HepG2 (cell line): Measurements from ENCODE around the gene SETD1B. TPM values are rescaled to one million over a fixed set of nuclear protein-coding genes. Genes with fewer than 3 reads are reported as not detected.

ENCODE experiments used
- CSRNP1 ChIP-seq: sonication (generic); formaldehyde crosslinking; IDR thresholded peaks from 2 replicates; pipeline ENCODE4 v1.8.1; 2023; ENCODE audit warnings: mild to moderate bottlenecking, missing genetic modification reagents
- ELF3 ChIP-seq: IDR thresholded peaks from 2 replicates; pipeline ENCODE4 v1.6.1; 2016; ENCODE audit warnings: missing genetic modification reagents, missing compliant biosample characterization
- KLF13 ChIP-seq: sonication (generic); formaldehyde crosslinking; IDR thresholded peaks from 2 replicates; pipeline ENCODE4 v1.4.0; 2020; ENCODE audit warnings: mild to moderate bottlenecking, missing genetic modification reagents
- LCORL ChIP-seq, 2 experiments: fragments of 450-650 bp in 1 of 2; sonication (generic) in 1 of 2; formaldehyde crosslinking in 1 of 2; IDR thresholded peaks; 2 replicates each; pipeline versions ENCODE4 v1.5.0 to v1.6.1; 2017 to 2020; ENCODE audit warnings: antibody characterized with exemption in 1 of 2, missing genetic modification reagents in 1 of 2
- MXD3 ChIP-seq: IDR thresholded peaks from 2 replicates; pipeline ENCODE4 v1.6.1; 2016; ENCODE audit warnings: mild to moderate bottlenecking, missing biosample characterization, missing genetic modification reagents
- NFRKB ChIP-seq: fragments of 450-650 bp; IDR thresholded peaks from 2 replicates; pipeline ENCODE4 v1.6.1; 2017
- PAXIP1 ChIP-seq: sonication (generic); formaldehyde crosslinking; conservative IDR thresholded peaks from 2 replicates; pipeline ENCODE4 v1.4.0; 2020; ENCODE audit warnings: mild to moderate bottlenecking, missing genetic modification reagents, moderate library complexity
- RBFOX2 ChIP-seq: fragments of 200-400 bp; formaldehyde crosslinking; IDR thresholded peaks from 2 replicates; pipeline ENCODE4 v1.6.1; 2017; ENCODE audit warnings: low read depth, mild to moderate bottlenecking, low read length
- RBM39 ChIP-seq: fragments of 200-400 bp; formaldehyde crosslinking; IDR thresholded peaks from one replicate; pipeline ENCODE4 v1.6.1; 2018; ENCODE audit warnings: antibody characterized with exemption, mild to moderate bottlenecking, low read depth, low read length; ENCODE audit not compliant: poor library complexity, severe bottlenecking
- SNAPC2 ChIP-seq: sonication (generic); formaldehyde crosslinking; IDR thresholded peaks from 2 replicates; pipeline ENCODE4 v1.8.1; 2022; ENCODE audit warnings: mild to moderate bottlenecking, missing genetic modification reagents
- SOX13 ChIP-seq, 3 experiments: fragments of 450-650 bp in 1 of 3; sonication (generic) in 1 of 3; formaldehyde crosslinking in 1 of 3; IDR thresholded peaks in 2 of 3; conservative IDR thresholded peaks in 1 of 3; 2 replicates each; pipeline versions ENCODE4 v1.5.0 to v1.6.1; 2016 to 2020; ENCODE audit warnings: antibody characterized with exemption in 1 of 3, mild to moderate bottlenecking in 1 of 3, missing compliant biosample characterization in 1 of 3, missing genetic modification reagents in 1 of 3, moderate library complexity in 1 of 3
- UBTF ChIP-seq: sonication (generic); formaldehyde crosslinking; IDR thresholded peaks from 2 replicates; pipeline ENCODE4 v1.4.0; 2020; ENCODE audit warnings: mild to moderate bottlenecking, missing genetic modification reagents
- ZBTB7B ChIP-seq: sonication (generic); formaldehyde crosslinking; IDR thresholded peaks from 2 replicates; pipeline ENCODE4 v1.4.0; 2020; ENCODE audit warnings: missing genetic modification reagents
- ZKSCAN8 ChIP-seq: IDR thresholded peaks from 2 replicates; pipeline ENCODE4 v1.6.1; 2016; ENCODE audit warnings: borderline replicate concordance, missing genetic modification reagents, missing compliant biosample characterization
- ZMYM3 ChIP-seq: sonication (generic); formaldehyde crosslinking; IDR thresholded peaks from 2 replicates; pipeline ENCODE4 v1.5.1; 2020; ENCODE audit warnings: mild to moderate bottlenecking, missing genetic modification reagents
- ZNF710 ChIP-seq: sonication (generic); formaldehyde crosslinking; IDR thresholded peaks from 2 replicates; pipeline ENCODE4 v1.5.0; 2020; ENCODE audit warnings: mild to moderate bottlenecking, missing genetic modification reagents, borderline replicate concordance
- polyA plus RNA-seq, 8 experiments: library from polyadenylated mRNA; depleted of rRNA in 3 of 8; stranded (reverse) in 7 of 8; unstranded in 1 of 8; fragments of >200 nt; fragmentation: Illumina TruSeq in 4 of 8; extraction: Trizol in 4 of 8; gene quantifications; 2 replicates each; pipeline versions ENCODE4 v1.2.1 to v1.2.3, GENCODE V29; 2011 to 2016; ENCODE audit warnings: low read depth in 4 of 8, missing spikeins in 1 of 8, mixed read lengths in 1 of 8; ENCODE audit not compliant: insufficient read depth in 1 of 8
- total RNA-seq, 5 experiments: library from RNA; depleted of rRNA; stranded (reverse); fragments of >200 nt; fragmentation: Illumina TruSeq; extraction: Trizol; gene quantifications; 2 replicates each; pipeline ENCODE4 v1.2.3, GENCODE V29; 2016; ENCODE audit warnings: low read depth in 1 of 5

SETD1B gene
- total and polyA plus RNA-seq, 2 of the 13 experiments (the other 11 are each of a cell fraction or from before 2014, with no cell fraction given), result 1.1 to 1.4 TPM

GRCh38 chr12:121802843-121803698 is 738 bp upstream of the SETD1B start (continued):
- 0 out of 2 replicates have a peak, but pooled peaks have one; percentile 32 for TF ChIP-seq PAXIP1
- peak; percentile 27 for TF ChIP-seq SOX13 (IDR thresholded peaks at IDR 0.05)
- TF ChIP-seq SOX13 (CRISPR knock-in tag; conservative IDR thresholded peaks at IDR 0.05 in 1 of 2, IDR thresholded peaks at IDR 0.05 in 1 of 2), result no peak
- peak; percentile 85 for TF ChIP-seq ZBTB7B (CRISPR knock-in tag)
- TF ChIP-seq ELF3 (CRISPR knock-in tag), result peak; percentile 20; the same call in 1 of the 2 replicates
- no peak for TF ChIP-seq KLF13 (CRISPR knock-in tag)
- peak; percentile 90 for TF ChIP-seq RBM39
- TF ChIP-seq ZNF710, result 0 out of 2 replicates have a peak, but pooled peaks have one; percentile 23
- TF ChIP-seq CSRNP1 (CRISPR knock-in tag), result 0 out of 2 replicates have a peak, but pooled peaks have one; percentile 75
- peak; percentile 77 for TF ChIP-seq RBFOX2
- TF ChIP-seq UBTF (CRISPR knock-in tag), result peak; percentile 91
- 0 out of 2 replicates have a peak, but pooled peaks have one; percentile 5 for TF ChIP-seq LCORL (IDR thresholded peaks at IDR 0.05)
- TF ChIP-seq LCORL (CRISPR knock-in tag; IDR thresholded peaks at IDR 0.05), result peak; percentile 38
- peak; percentile 81 for TF ChIP-seq NFRKB
- peak; percentile 84; the same call in 1 of the 2 replicates for TF ChIP-seq MXD3
- peak; percentile 76; the same call in 1 of the 2 replicates for TF ChIP-seq SNAPC2
- 0 out of 2 replicates have a peak, but pooled peaks have one; percentile 47 for TF ChIP-seq ZKSCAN8 (CRISPR knock-in tag)
- no peak for TF ChIP-seq ZMYM3 (CRISPR knock-in tag)
